Naive B cell (primary cell): ENCODE results near the gene COLQ. TPM values are rescaled to one million over a fixed set of nuclear protein-coding genes. Genes with fewer than 3 reads are reported as not detected.

Source experiments
- ATAC-seq, 2 donors: fragments of 150-1000 bp; cut with Tn5 transposase; 2 replicates each; pipeline ENCODE4 v1.10.0; 2021; ENCODE audit warnings: low read depth in 2 of 2, mild to moderate bottlenecking in 2 of 2, moderate library complexity in 2 of 2
- DNase-seq: peaks from one replicate; pipeline ENCODE4 v3.0.0; 2022
- H3K27ac Mint-ChIP-seq, 6 donors: one replicate each; pipeline ENCODE4 v1.8.0; 2020 to 2022; ENCODE audit warnings: mild to moderate bottlenecking in 6 of 6, mixed read lengths in 6 of 6, moderate library complexity in 5 of 6, inconsistent platforms in 2 of 6
- H3K27me3 Mint-ChIP-seq, 3 donors: one replicate each; pipeline ENCODE4 v1.8.0; 2021 to 2022; ENCODE audit warnings: mixed read lengths in 3 of 3, mild to moderate bottlenecking in 1 of 3
- H3K36me3 Mint-ChIP-seq, 2 donors: one replicate each; pipeline ENCODE4 v1.8.0; 2020 to 2022; ENCODE audit warnings: mixed read lengths in 2 of 2, inconsistent platforms in 1 of 2, mild to moderate bottlenecking in 1 of 2
- H3K4me1 Mint-ChIP-seq, 3 donors: one replicate each; pipeline ENCODE4 v1.8.0; 2020 to 2022; ENCODE audit warnings: mixed read lengths in 3 of 3, inconsistent platforms in 1 of 3, mild to moderate bottlenecking in 1 of 3, moderate library complexity in 1 of 3
- H3K4me3 Mint-ChIP-seq, 8 donors: one replicate each; pipeline ENCODE4 v1.8.0; 2020 to 2022; ENCODE audit warnings: mild to moderate bottlenecking in 8 of 8, mixed read lengths in 8 of 8, moderate library complexity in 8 of 8, inconsistent platforms in 2 of 8
- H3K9me3 Mint-ChIP-seq, 7 donors: one replicate each; pipeline ENCODE4 v1.8.0; 2020 to 2022; ENCODE audit warnings: mixed read lengths in 7 of 7, mild to moderate bottlenecking in 5 of 7, inconsistent platforms in 2 of 7, moderate library complexity in 1 of 7
- polyA plus RNA-seq, 6 donors: library from polyadenylated mRNA; unstranded; fragments of 300-500 nt; fragmentation: Illumina TruSeq; gene quantifications; one replicate each; pipeline ENCODE4 v1.2.3, GENCODE V29; 2021; ENCODE audit warnings: low read depth in 6 of 6

The COLQ gene
- polyA plus RNA-seq: under 1 TPM in 2 of 6 donors, not detected in 4; 0.17 to 0.45 TPM

DNA sequence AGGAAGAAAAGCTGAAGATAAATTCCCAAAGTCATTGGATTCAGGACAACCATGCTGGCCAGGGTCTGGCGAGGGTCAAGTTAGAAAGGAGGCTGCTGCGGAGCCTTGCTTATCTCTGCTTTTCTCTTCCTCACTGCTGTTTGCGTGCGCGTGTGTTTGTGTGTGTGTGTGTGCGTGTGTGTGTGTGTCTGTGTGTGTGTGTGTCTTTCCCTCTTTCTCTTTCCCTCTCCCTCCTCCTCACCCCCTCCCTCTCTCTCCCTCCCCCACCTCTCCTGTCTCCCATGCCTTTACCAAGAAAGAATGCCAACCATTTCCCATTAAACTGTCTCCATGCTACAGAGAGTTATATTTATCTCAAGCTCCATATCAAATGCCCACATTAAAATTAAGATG lies at the start of gene COLQ:
COLQ (minus strand) TSS at position 134 of the 393 bp plus-strand sequence; CDS start at position 53, 81 bp downstream.
- H3K4me1 Mint-ChIP-seq: peaks cover 7 to 24% (median 10%) of the 10 kb centered on the region in 3 donors
- peak within 1 kb of the TSS in 1 of 6 donors; percentile 22 for H3K27ac Mint-ChIP-seq
- H3K9me3 Mint-ChIP-seq: peaks cover 0 to 2% (median 0%) of the 10 kb centered on the region in 7 donors
- DNase-seq (no peak), ATAC-seq (no peak)
- H3K27me3 Mint-ChIP-seq: peaks cover 5 to 15% (median 11%) of the 10 kb centered on the region in 3 donors
- peak within 1 kb of the TSS in 2 of 8 donors; percentile 10 to 63 for H3K4me3 Mint-ChIP-seq
- peaks cover 0 to 4% of the 10 kb centered on the region in 2 donors for H3K36me3 Mint-ChIP-seq

DNA sequence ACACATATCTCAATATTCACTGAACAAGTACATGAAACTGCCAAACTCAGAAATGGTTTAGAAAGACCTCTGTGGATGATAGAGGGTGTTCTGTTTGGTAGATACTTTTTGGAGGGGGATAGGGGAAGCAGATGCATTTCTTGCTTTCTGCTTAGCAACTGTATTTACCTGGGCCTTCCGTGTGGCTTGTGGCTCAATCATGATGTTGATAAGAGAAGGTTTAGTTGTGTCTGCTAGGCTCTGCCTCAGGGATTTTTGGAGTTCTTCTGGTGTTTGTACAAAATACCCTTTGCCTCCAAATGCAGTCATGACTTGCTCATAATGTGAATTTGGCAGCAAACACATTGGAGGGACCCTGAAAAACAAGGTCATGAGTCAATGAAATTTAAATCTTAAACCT lies 41.7 kb upstream of the COLQ start:
- peak overlapping the region in 1 of 6 donors; percentile 4 for H3K27ac Mint-ChIP-seq
- H3K27me3 Mint-ChIP-seq: no peaks in the 10 kb centered on the region
- H3K4me1 Mint-ChIP-seq: peaks cover 0 to under 1% (median 0%) of the 10 kb centered on the region in 3 donors
- peaks cover 20 to 33% of the 10 kb centered on the region in 2 donors for H3K36me3 Mint-ChIP-seq
- DNase-seq: no peak
- H3K9me3 Mint-ChIP-seq: no peaks in the 10 kb centered on the region
- no peak for ATAC-seq
- no peak overlapping the region for H3K4me3 Mint-ChIP-seq

DNA sequence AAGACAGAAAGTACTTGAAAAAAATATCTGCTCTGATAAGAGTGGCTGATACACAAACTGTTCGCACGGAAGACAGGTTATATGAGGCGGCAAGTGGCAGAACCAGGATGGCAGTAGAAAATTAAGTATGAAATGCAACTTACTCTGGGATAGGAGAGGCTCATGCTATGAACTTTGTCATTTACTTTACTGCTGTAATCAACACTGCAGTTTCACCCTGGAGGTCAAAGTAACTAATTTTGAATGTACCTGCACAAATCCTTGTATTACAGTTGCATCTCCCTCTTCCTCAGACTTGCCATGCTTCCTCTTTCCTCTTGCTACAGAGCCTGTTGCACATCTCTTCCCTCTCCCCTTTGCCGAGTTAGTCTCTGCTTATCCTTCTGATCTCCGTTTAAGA lies 41.1 kb upstream of the COLQ start:
- Mint-ChIP-seq H3K27me3 (no peaks in the 10 kb centered on the region), H3K4me1 (peaks cover 0 to 4% (median 3%) of the 10 kb centered on the region in 3 donors), H3K27ac (no peak overlapping the region), H3K4me3 (no peak overlapping the region), H3K36me3 (peaks cover 14 to 30% of the 10 kb centered on the region in 2 donors), H3K9me3 (no peaks in the 10 kb centered on the region)
- DNase-seq (no peak), ATAC-seq (no peak)

DNA sequence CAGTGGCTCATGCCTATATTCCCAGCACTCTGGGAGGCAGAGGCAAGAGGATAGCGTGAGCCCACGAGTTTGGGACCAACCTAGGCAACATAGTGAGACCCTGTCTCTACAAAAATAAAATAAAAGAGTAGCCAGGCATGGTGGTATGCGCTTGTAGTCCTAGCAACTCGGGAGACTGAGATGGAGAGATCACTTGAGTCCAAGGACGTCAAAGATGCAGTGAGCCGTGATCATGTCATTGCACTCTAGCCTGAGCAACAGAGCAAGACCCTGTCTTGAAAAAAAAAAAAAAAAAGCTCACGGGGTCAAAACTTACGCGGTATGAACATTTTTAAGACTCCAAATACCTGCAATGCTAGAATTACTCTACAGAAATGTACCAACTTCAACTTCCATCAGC lies 37.1 kb upstream of the COLQ start:
- ATAC-seq: no peak

DNA sequence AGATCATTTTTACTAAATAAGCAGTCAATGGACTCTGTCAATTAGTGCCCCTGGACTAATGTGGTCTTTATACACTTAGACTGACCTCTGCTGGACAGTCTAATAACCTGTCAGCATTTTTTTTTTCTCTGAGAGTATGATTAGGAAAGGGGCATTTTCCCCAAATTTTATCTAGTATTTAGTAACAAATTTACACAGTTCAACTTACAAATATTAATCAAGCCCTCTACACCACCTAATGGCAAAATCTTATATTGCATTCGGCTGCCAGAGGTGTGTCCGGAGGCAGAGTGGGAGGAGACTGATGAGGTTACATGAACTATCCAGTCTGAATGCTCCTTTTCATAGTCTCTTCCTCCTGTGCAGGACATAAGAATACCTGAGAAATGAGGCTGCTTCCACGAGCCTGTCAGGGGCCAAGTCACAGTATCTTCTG lies 36.0 kb upstream of the COLQ start:
- H3K36me3 Mint-ChIP-seq: peaks cover 2 to 14% of the 10 kb centered on the region in 2 donors
- ATAC-seq (peak; percentile 34 to 40), DNase-seq (peak; percentile 67)
- H3K27ac Mint-ChIP-seq: peak overlapping the region; percentile 24 to 98 (median 95)
- H3K4me3 Mint-ChIP-seq: peak overlapping the region in 3 of 8 donors; percentile 22 to 50 (median 29)
- H3K4me1 Mint-ChIP-seq: peaks cover 17 to 33% (median 19%) of the 10 kb centered on the region in 3 donors
- no peaks in the 10 kb centered on the region for H3K9me3 Mint-ChIP-seq
- no peaks in the 10 kb centered on the region for H3K27me3 Mint-ChIP-seq

More for the DNA sequence above, 37.1 kb upstream of the COLQ start:
- H3K4me3 Mint-ChIP-seq: no peak overlapping the region
- H3K36me3 Mint-ChIP-seq: peaks cover 10 to 22% of the 10 kb centered on the region in 2 donors
- H3K9me3 Mint-ChIP-seq: no peaks in the 10 kb centered on the region
- H3K4me1 Mint-ChIP-seq: peaks cover 17 to 33% (median 19%) of the 10 kb centered on the region in 3 donors
- peak overlapping the region in 1 of 6 donors; percentile 13 for H3K27ac Mint-ChIP-seq
- DNase-seq: no peak
- no peaks in the 10 kb centered on the region for H3K27me3 Mint-ChIP-seq

GRCh38 chr3:15556512-15556911 lies 35.0 kb upstream of the COLQ start:
- H3K27ac Mint-ChIP-seq: peak overlapping the region; percentile 96 to 98 (median 98)
- no peaks in the 10 kb centered on the region for H3K27me3 Mint-ChIP-seq
- DNase-seq (peak; percentile 81), ATAC-seq (peak; percentile 92 to 93)
- peak overlapping the region in 7 of 8 donors; percentile 43 to 77 (median 66) for H3K4me3 Mint-ChIP-seq
- H3K4me1 Mint-ChIP-seq: peaks cover 17 to 33% (median 19%) of the 10 kb centered on the region in 3 donors
- peaks cover 0 to 10% of the 10 kb centered on the region in 2 donors for H3K36me3 Mint-ChIP-seq
- H3K9me3 Mint-ChIP-seq: no peaks in the 10 kb centered on the region

DNA sequence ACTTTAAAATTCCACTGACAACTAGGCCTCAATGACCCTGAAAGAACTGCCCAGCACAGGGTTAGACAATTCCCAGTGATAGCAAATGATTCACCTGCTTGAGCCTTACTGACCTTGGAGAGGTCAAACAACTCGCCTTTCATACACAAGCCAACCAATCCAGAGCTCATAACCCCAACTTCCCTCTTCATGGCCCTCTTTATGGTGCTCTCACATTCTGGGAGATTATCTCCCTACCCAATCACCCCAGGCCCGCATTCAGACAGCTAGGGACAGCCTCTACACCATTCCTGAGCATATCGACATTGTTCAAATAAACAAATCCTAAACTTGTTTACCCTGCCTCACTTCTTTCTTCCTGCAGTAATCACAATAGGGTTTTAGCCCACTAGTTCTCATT lies 32.2 kb upstream of the COLQ start:
- H3K27ac Mint-ChIP-seq: peak overlapping the region in 2 of 6 donors; percentile 86 to 98
- peaks cover 17 to 33% (median 19%) of the 10 kb centered on the region in 3 donors for H3K4me1 Mint-ChIP-seq
- DNase-seq (no peak), ATAC-seq (no peak)
- H3K4me3 Mint-ChIP-seq: peak overlapping the region in 1 of 8 donors; percentile 61
- H3K9me3 Mint-ChIP-seq: no peaks in the 10 kb centered on the region
- no peaks in the 10 kb centered on the region for H3K27me3 Mint-ChIP-seq
- peaks cover 0 to 8% of the 10 kb centered on the region in 2 donors for H3K36me3 Mint-ChIP-seq

DNA sequence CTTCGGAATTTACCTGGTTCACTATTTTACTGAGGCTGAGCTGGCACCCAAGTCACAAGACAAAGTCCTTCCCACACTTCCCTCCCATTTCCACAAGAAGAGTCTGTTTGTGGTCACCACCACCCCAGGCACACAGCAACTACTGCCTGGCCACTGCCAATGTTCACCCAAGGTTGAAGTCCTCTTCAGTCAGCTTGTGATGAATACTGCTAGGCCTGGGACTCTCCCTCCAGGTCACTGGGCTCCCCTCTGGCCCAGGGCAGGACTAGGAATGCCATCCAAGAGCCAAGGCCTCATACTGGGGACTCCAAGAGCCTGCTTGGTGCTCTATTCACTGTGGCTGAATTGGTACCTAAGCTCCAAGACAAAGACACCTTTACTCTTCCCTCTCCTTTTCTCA lies 30.4 kb upstream of the COLQ start:
- DNase-seq (no peak), ATAC-seq (no peak)
- Mint-ChIP-seq H3K27me3 (no peaks in the 10 kb centered on the region), H3K36me3 (peaks cover 2 to 12% of the 10 kb centered on the region in 2 donors), H3K4me3 (peak overlapping the region in 1 of 8 donors; percentile 56), H3K27ac (peak overlapping the region in 2 of 6 donors; percentile 30 to 56), H3K4me1 (peaks cover 14 to 23% (median 19%) of the 10 kb centered on the region in 3 donors), H3K9me3 (peaks cover 1 to 13% (median 7%) of the 10 kb centered on the region in 7 donors)

- no peaks in the 10 kb centered on the region for H3K27me3 Mint-ChIP-seq
- no peak for DNase-seq
- H3K36me3 Mint-ChIP-seq: peaks cover 6 to 18% of the 10 kb centered on the region in 2 donors
- H3K4me1 Mint-ChIP-seq: peaks cover 1 to 2% (median 2%) of the 10 kb centered on the region in 3 donors
- no peak overlapping the region for H3K4me3 Mint-ChIP-seq
- peaks cover 6 to 23% (median 14%) of the 10 kb centered on the region in 7 donors for H3K9me3 Mint-ChIP-seq
- no peak for ATAC-seq
- H3K27ac Mint-ChIP-seq: no peak overlapping the region
Measured at GRCh38 chr3:15549846-15550245, 28.3 kb upstream of the COLQ start.

GRCh38 chr3:15542614-15543013 lies 21.1 kb upstream of the COLQ start:
- Mint-ChIP-seq H3K4me3 (no peak overlapping the region), H3K9me3 (peaks cover 6 to 17% (median 12%) of the 10 kb centered on the region in 7 donors), H3K36me3 (peaks cover 6 to 10% of the 10 kb centered on the region in 2 donors), H3K27ac (no peak overlapping the region), H3K4me1 (peaks cover 0 to 6% (median 0%) of the 10 kb centered on the region in 3 donors), H3K27me3 (no peaks in the 10 kb centered on the region)
- DNase-seq (no peak), ATAC-seq (no peak)

DNA sequence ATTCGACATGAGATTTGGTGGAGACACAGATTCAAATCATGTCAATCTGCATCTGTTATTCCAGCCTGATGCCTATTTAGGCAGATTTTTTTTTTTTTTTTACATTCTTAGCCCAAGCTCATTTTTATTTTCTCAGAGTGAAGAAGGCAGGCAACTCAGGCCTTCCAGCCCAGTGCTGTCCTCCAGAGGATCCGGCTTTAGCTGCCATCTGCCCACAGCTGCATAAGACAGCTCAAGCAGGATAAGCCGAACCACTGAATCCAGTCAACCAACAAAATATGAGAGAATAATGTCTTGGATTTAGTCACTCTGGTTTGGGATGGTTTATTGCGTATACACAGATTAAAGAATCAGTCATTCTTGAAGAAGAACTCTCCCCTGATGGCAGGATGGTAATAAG lies 19.9 kb upstream of the COLQ start:
- Mint-ChIP-seq H3K36me3 (peaks cover 0 to 1% of the 10 kb centered on the region in 2 donors), H3K27me3 (no peaks in the 10 kb centered on the region), H3K27ac (peak overlapping the region in 1 of 6 donors; percentile 32), H3K4me1 (peaks cover 0 to 6% (median 0%) of the 10 kb centered on the region in 3 donors), H3K4me3 (no peak overlapping the region), H3K9me3 (peaks cover 0 to 5% (median 4%) of the 10 kb centered on the region in 7 donors)
- no peak for DNase-seq
- ATAC-seq: no peak

GRCh38 chr3:15539066-15539465 lies 17.6 kb upstream of the COLQ start:
- DNase-seq: no peak
- no peaks in the 10 kb centered on the region for H3K36me3 Mint-ChIP-seq
- H3K27ac Mint-ChIP-seq: no peak overlapping the region
- no peak overlapping the region for H3K4me3 Mint-ChIP-seq
- no peaks in the 10 kb centered on the region for H3K27me3 Mint-ChIP-seq
- H3K4me1 Mint-ChIP-seq: peaks cover 0 to 6% (median 0%) of the 10 kb centered on the region in 3 donors
- no peak for ATAC-seq
- no peaks in the 10 kb centered on the region for H3K9me3 Mint-ChIP-seq

- Mint-ChIP-seq H3K4me1 (peaks cover 0 to 6% (median 0%) of the 10 kb centered on the region in 3 donors), H3K36me3 (no peaks in the 10 kb centered on the region), H3K27me3 (no peaks in the 10 kb centered on the region), H3K9me3 (no peaks in the 10 kb centered on the region), H3K27ac (peak overlapping the region in 1 of 6 donors; percentile 1), H3K4me3 (no peak overlapping the region)
- DNase-seq (no peak), ATAC-seq (no peak)
Measured at GRCh38 chr3:15538345-15538744, 16.8 kb upstream of the COLQ start.

DNA sequence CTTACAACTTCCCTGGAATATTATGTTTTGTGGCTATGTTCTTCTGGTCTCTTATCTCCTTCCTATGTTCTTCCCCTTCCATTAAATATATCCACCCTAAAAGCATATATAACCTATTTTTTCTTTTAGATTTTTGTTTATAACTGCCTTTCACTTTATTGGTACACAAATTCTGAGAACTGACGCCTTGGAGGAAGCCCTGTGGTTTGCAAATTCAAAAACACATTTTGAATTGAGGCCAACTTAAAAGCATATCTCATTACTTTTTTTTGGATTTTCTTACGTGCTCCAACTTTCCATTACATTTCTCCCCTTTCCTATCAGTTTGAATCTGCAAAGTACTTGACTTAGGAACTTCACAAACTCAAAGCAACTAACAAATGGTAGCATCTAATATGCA lies 15.3 kb upstream of the COLQ start:
- Mint-ChIP-seq H3K27me3 (no peaks in the 10 kb centered on the region), H3K36me3 (no peaks in the 10 kb centered on the region), H3K4me1 (peaks cover 0 to 6% (median 0%) of the 10 kb centered on the region in 3 donors), H3K27ac (no peak overlapping the region), H3K9me3 (no peaks in the 10 kb centered on the region), H3K4me3 (no peak overlapping the region)
- DNase-seq (no peak), ATAC-seq (no peak)
